PC-9 (cell line): Measurements from ENCODE around the gene BRSK1. TPM values are rescaled to one million over a fixed set of nuclear protein-coding genes. Genes with fewer than 3 reads are reported as not detected.

Experiments
- BruUV-seq: library from RNA; stranded (reverse); fragments of 400-500 nt; replicated peaks from 2 replicates; lab custom pipeline; 2021; lab: Mats Ljungman, UMichigan
- CTCF ChIA-PET: fragments of 300-600 bp; sonication (Branson Sonifier 250); formaldehyde crosslinking; loops from one replicate; lab custom pipeline; 2022; ENCODE audit warnings: antibody characterized with exemption; lab: Charles Lee
- POLR2A ChIA-PET: fragments of 300-600 bp; sonication (Branson Sonifier 250); formaldehyde crosslinking; loops from one replicate; lab custom pipeline; 2022; ENCODE audit warnings: antibody characterized with exemption; ENCODE audit not compliant: unreplicated experiment; lab: Charles Lee
- DNase-seq, 2 experiments: peaks; one replicate each; pipeline versions ENCODE4 v3.0.0 to v3.0.0-alpha.2; 2015 to 2022; ENCODE audit warnings: mixed read lengths in 1 of 2
- H2AFZ ChIP-seq: fragments of 200-600 bp; sonication (generic); 2 replicates; pipeline ENCODE4 v1.8.1; 2017; ENCODE audit warnings: antibody characterized with exemption
- H3F3A ChIP-seq: fragments of 200-600 bp; sonication (generic); 2 replicates; pipeline ENCODE4 v1.8.1; 2017; ENCODE audit warnings: antibody characterized with exemption, mild to moderate bottlenecking, low read depth; ENCODE audit not compliant: insufficient read depth
- H3K27ac ChIP-seq: fragments of 200-600 bp; sonication (generic); 2 replicates; pipeline ENCODE4 v1.6.1; 2016; ENCODE audit warnings: mixed run types
- H3K27me3 ChIP-seq: fragments of 200-600 bp; sonication (generic); 2 replicates; pipeline ENCODE4 v1.6.1; 2016; ENCODE audit warnings: low read depth, mixed run types; ENCODE audit not compliant: insufficient read depth
- H3K36me3 ChIP-seq: fragments of 200-600 bp; sonication (generic); 2 replicates; pipeline ENCODE4 v1.6.1; 2016; ENCODE audit warnings: low read depth, mixed run types
- H3K4me1 ChIP-seq: fragments of 200-600 bp; sonication (generic); replicated peaks from 2 replicates; pipeline ENCODE4 v1.6.1; 2016; ENCODE audit warnings: mixed run types; ENCODE audit not compliant: insufficient read depth
- H3K4me2 ChIP-seq: fragments of 200-600 bp; sonication (generic); 2 replicates; pipeline ENCODE4 v1.6.1; 2017; ENCODE audit warnings: mixed run types
- H3K4me3 ChIP-seq: fragments of 200-600 bp; sonication (generic); 2 replicates; pipeline ENCODE4 v1.6.1; 2016; ENCODE audit warnings: mixed run types
- H3K79me2 ChIP-seq: fragments of 200-600 bp; sonication (generic); 2 replicates; pipeline ENCODE4 v1.6.1; 2017; ENCODE audit warnings: low read depth, mixed run types
- H3K9me2 ChIP-seq: fragments of 200-600 bp; sonication (generic); 2 replicates; pipeline ENCODE4 v1.8.1; 2017; ENCODE audit warnings: mild to moderate bottlenecking; ENCODE audit not compliant: insufficient read depth
- H3K9me3 ChIP-seq: fragments of 200-600 bp; sonication (generic); 2 replicates; pipeline ENCODE4 v1.8.1; 2016; ENCODE audit warnings: low read depth; ENCODE audit not compliant: insufficient read depth
- H4K20me1 ChIP-seq: fragments of 200-600 bp; sonication (generic); 2 replicates; pipeline ENCODE4 v1.8.1; 2017; ENCODE audit not compliant: insufficient read depth
- EZH2 ChIP-seq: fragments of 200-600 bp; sonication (generic); IDR thresholded peaks from 2 replicates; pipeline ENCODE4 v1.8.0; 2017; ENCODE audit warnings: antibody characterized with exemption, low read depth
- intact Hi-C: fragments of 100-400 bp; cut with micrococcal nuclease; formaldehyde crosslinking; loops from one replicate; pipeline ENCODE4 v1.10.0; 2022; ENCODE audit not compliant: unreplicated experiment
- total RNA-seq: library from RNA; stranded (reverse); gene quantifications from 2 replicates; pipeline ENCODE4 v1.2.3, GENCODE V29; 2021
- TF ChIP-seq, protein P1 (sequence below): fragments of 200-600 bp; sonication (generic); conservative IDR thresholded peaks from 2 replicates; pipeline ENCODE4 v1.6.1; 2017; ENCODE audit warnings: mixed run types, antibody characterized with exemption, mild to moderate bottlenecking, moderate library complexity

The BRSK1 gene
- total RNA-seq, 1 experiment from 2014 or later: 6.5 TPM

DNA sequence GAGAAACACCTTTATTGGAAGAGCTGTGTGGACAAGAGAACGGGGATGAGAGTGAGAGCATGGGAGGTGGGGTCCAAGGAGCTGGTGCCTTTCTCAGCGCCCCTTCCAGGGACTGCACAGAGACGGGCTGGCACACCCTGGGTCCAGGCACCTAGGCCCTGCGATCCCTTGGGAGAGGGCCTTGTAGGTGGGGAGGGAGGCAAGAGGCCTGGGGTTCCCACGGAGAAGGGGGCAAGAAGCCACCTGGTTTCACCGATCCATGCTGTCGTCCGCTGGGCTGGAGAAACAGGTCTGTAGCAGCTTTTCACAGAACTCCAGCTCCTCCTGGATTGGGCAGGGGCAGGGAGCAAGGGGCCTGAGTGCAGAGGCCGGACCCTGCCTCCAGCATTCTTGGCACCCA, 21.4 kb upstream of the BRSK1 start:
- peaks cover 16% of the 10 kb centered on the region for H3K4me1 ChIP-seq
- H3K27me3 ChIP-seq: no peaks in the 10 kb centered on the region
- no peak for TF ChIP-seq EZH2
- TF ChIP-seq, protein P1, sequence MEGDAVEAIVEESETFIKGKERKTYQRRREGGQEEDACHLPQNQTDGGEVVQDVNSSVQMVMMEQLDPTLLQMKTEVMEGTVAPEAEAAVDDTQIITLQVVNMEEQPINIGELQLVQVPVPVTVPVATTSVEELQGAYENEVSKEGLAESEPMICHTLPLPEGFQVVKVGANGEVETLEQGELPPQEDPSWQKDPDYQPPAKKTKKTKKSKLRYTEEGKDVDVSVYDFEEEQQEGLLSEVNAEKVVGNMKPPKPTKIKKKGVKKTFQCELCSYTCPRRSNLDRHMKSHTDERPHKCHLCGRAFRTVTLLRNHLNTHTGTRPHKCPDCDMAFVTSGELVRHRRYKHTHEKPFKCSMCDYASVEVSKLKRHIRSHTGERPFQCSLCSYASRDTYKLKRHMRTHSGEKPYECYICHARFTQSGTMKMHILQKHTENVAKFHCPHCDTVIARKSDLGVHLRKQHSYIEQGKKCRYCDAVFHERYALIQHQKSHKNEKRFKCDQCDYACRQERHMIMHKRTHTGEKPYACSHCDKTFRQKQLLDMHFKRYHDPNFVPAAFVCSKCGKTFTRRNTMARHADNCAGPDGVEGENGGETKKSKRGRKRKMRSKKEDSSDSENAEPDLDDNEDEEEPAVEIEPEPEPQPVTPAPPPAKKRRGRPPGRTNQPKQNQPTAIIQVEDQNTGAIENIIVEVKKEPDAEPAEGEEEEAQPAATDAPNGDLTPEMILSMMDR: no peak
- no peak overlapping the region for H3K27ac ChIP-seq
- no peak overlapping the region for H3K4me3 ChIP-seq
- H3K36me3 ChIP-seq: no peaks in the 10 kb centered on the region
- H2AFZ ChIP-seq: no peak overlapping the region
- ChIA-PET POLR2A (no interaction called here), CTCF (no interaction called here)
- no peak for DNase-seq
- H3K79me2 ChIP-seq: peaks cover 13% of the 10 kb centered on the region
- H3K4me2 ChIP-seq: no peak overlapping the region
- no peaks in the 10 kb centered on the region for H3K9me3 ChIP-seq
- intact Hi-C loops: no loop called here
- no peaks in the 10 kb centered on the region for H3K9me2 ChIP-seq
- peaks cover 30% of the 10 kb centered on the region for H3F3A ChIP-seq
- H4K20me1 ChIP-seq: peaks cover 5% of the 10 kb centered on the region
- no TSS peak for BruUV-seq

DNA sequence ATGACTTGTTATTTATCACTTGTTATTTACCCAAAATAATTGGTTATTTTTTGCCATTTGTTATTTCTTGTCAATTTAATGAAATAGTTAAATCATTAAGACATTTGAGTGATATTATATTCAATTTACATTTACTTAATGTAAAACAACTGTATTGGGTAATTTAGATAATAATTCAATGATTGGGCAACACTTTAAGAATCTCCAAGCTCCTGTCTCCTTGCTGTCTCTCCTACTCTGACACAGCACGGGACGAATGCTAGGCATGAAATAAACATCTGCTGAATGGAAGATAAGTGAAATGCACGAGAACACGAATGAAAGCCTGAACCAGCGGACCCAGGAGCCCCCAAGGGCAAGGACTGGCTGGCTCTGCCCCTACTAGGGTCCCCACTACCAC, 19.3 kb upstream of the BRSK1 start:
- no peaks in the 10 kb centered on the region for H3K9me2 ChIP-seq
- no peaks in the 10 kb centered on the region for H4K20me1 ChIP-seq
- H3K4me3 ChIP-seq: no peak overlapping the region
- ChIA-PET POLR2A (no interaction called here), CTCF (no interaction called here)
- peaks cover 13% of the 10 kb centered on the region for H3K4me1 ChIP-seq
- no peak overlapping the region for H3K27ac ChIP-seq
- TF ChIP-seq, protein P1: no peak
- no peak for TF ChIP-seq EZH2
- BruUV-seq: no TSS peak
- H3K4me2 ChIP-seq: no peak overlapping the region
- peaks cover 22% of the 10 kb centered on the region; the same call in 1 of the 2 replicates for H3F3A ChIP-seq
- no peaks in the 10 kb centered on the region for H3K9me3 ChIP-seq
- no peak overlapping the region for H2AFZ ChIP-seq
- H3K79me2 ChIP-seq: no peaks in the 10 kb centered on the region; the same call in 1 of the 2 replicates
- intact Hi-C loops: no loop called here
- H3K36me3 ChIP-seq: peaks cover 5% of the 10 kb centered on the region; the same call in 1 of the 2 replicates
- H3K27me3 ChIP-seq: no peaks in the 10 kb centered on the region
- no peak for DNase-seq

DNA sequence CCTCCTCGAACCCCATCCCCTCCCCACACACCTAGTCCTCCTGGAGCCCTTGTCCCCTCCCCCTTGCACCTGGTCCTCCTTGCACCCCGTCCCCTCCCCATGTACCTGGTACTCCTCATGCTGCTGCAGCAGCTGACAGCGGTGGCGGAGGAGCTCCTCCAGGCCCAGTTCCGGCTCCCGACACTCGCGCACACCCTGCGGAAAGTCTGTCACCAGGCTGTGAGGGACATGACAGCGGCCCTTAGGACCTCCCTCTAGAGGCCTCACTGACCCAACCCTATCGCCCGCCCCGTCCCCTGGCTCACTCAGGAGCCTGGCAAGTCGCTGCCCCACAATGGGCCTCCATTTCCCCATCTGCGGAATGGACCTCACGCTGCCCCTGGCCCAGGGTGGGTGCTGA, 18.6 kb upstream of the BRSK1 start:
- ChIA-PET POLR2A (no interaction called here), CTCF (no interaction called here)
- intact Hi-C loops: no loop called here
- H3K36me3 ChIP-seq: peaks cover 5% of the 10 kb centered on the region; the same call in 1 of the 2 replicates
- no peak overlapping the region for H2AFZ ChIP-seq
- TF ChIP-seq, protein P1: no peak
- TF ChIP-seq EZH2: no peak
- no peaks in the 10 kb centered on the region for H3K9me2 ChIP-seq
- no peaks in the 10 kb centered on the region for H4K20me1 ChIP-seq
- BruUV-seq: no TSS peak
- H3K4me3 ChIP-seq: no peak overlapping the region
- H3K4me2 ChIP-seq: no peak overlapping the region
- no peaks in the 10 kb centered on the region; the same call in 1 of the 2 replicates for H3K79me2 ChIP-seq
- H3K27me3 ChIP-seq: no peaks in the 10 kb centered on the region
- peaks cover 7% of the 10 kb centered on the region for H3K4me1 ChIP-seq
- no peak overlapping the region for H3K27ac ChIP-seq
- DNase-seq: no peak
- peaks cover 15% of the 10 kb centered on the region; the same call in 1 of the 2 replicates for H3F3A ChIP-seq
- no peaks in the 10 kb centered on the region for H3K9me3 ChIP-seq
